ENCODE measurements around the gene PTPA. TPM values are rescaled to one million over a fixed set of nuclear protein-coding genes. Genes with fewer than 3 reads are reported as not detected.

The PTPA gene
- polyA plus RNA-seq, 1 donor from 2014 or later = 62.8 TPM

DNA sequence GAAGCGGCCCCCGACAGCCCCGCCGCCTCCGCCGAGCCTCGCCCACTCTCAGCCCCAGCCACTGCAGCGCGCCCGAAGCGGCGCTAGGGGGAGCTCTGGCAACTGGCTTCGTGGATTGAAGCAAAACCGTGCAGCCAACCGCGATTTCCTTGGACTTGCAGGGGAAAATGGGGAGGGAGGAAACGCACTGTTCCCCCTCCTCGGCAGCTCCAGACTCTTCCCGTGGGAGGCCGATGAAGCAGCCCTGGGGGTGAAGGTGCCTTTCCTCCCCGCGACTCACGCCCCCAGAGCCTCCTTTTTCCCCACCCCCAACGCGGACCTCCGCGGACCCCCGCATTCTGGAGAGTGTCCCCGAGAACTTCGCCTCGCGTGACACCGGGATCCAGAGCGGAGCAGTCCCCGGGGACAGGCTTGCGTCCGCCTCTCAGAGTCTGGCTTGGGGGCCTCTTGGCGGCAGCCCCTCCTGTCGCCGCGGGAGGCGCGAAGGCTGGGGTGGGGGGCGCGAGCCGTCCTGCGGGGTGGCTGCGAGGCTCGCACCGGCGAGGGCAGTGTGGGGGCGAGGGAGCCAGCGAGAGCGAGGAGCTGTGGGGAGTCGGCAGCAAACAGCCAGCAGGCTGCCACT is 63.0 kb downstream of the PTPA start:
- Histone ChIP-seq H3K79me2 (replicated peaks; ENCODE audit: insufficient read depth, low read length) (peaks cover 21% of the 10 kb centered on the region), H3K9ac (ENCODE audit: low read length) (peak overlapping the region; percentile 95), H3K27me3 (ENCODE audit: insufficient read depth, low read depth, low read length) (no peaks in the 10 kb centered on the region), H4K20me1 (ENCODE audit: insufficient read depth) (peaks cover 4% of the 10 kb centered on the region), H3F3A (ENCODE audit: insufficient read depth, low read length, poor library complexity, severe bottlenecking) (no peaks in the 10 kb centered on the region), H3K4me2 (ENCODE audit: low read length) (peak overlapping the region; percentile 95), H3K4me3 (ENCODE audit: low read length) (peak overlapping the region; percentile 100), H3K27ac (ENCODE audit: low read length) (peak overlapping the region; percentile 77), H3K36me3 (ENCODE audit: insufficient read depth, low read length) (no peaks in the 10 kb centered on the region), H3K9me3 (ENCODE audit: low read length) (no peaks in the 10 kb centered on the region), H3K9me2 (ENCODE audit: insufficient read depth, low read length) (no peaks in the 10 kb centered on the region), H2AFZ (ENCODE audit: low read depth, low read length) (peak overlapping the region; percentile 14)
- TF ChIP-seq SMC3 (conservative IDR thresholded peaks at IDR 0.05; ENCODE audit: poor library complexity) (peak; percentile 95), MXI1 (conservative IDR thresholded peaks at IDR 0.05; ENCODE audit: poor library complexity, severe bottlenecking) (no peak), EZH2 (IDR thresholded peaks at IDR 0.05; ENCODE audit: borderline replicate concordance, insufficient read depth, low read length, poor library complexity, severe bottlenecking) (no peak), RAD21 (conservative IDR thresholded peaks at IDR 0.05) (peak; percentile 95), TAF1 (IDR thresholded peaks at IDR 0.05; ENCODE audit: low read depth) (peak; percentile 40), EP300 (conservative IDR thresholded peaks at IDR 0.05; ENCODE audit: poor library complexity, severe bottlenecking) (peak; percentile 43), POLR2AphosphoS5 (IDR thresholded peaks at IDR 0.05) (peak; percentile 63)
- TF ChIP-seq, protein P1, sequence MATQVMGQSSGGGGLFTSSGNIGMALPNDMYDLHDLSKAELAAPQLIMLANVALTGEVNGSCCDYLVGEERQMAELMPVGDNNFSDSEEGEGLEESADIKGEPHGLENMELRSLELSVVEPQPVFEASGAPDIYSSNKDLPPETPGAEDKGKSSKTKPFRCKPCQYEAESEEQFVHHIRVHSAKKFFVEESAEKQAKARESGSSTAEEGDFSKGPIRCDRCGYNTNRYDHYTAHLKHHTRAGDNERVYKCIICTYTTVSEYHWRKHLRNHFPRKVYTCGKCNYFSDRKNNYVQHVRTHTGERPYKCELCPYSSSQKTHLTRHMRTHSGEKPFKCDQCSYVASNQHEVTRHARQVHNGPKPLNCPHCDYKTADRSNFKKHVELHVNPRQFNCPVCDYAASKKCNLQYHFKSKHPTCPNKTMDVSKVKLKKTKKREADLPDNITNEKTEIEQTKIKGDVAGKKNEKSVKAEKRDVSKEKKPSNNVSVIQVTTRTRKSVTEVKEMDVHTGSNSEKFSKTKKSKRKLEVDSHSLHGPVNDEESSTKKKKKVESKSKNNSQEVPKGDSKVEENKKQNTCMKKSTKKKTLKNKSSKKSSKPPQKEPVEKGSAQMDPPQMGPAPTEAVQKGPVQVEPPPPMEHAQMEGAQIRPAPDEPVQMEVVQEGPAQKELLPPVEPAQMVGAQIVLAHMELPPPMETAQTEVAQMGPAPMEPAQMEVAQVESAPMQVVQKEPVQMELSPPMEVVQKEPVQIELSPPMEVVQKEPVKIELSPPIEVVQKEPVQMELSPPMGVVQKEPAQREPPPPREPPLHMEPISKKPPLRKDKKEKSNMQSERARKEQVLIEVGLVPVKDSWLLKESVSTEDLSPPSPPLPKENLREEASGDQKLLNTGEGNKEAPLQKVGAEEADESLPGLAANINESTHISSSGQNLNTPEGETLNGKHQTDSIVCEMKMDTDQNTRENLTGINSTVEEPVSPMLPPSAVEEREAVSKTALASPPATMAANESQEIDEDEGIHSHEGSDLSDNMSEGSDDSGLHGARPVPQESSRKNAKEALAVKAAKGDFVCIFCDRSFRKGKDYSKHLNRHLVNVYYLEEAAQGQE (IDR thresholded peaks at IDR 0.05; ENCODE audit: borderline replicate concordance) = peak; percentile 36
- TF ChIP-seq, protein P2, sequence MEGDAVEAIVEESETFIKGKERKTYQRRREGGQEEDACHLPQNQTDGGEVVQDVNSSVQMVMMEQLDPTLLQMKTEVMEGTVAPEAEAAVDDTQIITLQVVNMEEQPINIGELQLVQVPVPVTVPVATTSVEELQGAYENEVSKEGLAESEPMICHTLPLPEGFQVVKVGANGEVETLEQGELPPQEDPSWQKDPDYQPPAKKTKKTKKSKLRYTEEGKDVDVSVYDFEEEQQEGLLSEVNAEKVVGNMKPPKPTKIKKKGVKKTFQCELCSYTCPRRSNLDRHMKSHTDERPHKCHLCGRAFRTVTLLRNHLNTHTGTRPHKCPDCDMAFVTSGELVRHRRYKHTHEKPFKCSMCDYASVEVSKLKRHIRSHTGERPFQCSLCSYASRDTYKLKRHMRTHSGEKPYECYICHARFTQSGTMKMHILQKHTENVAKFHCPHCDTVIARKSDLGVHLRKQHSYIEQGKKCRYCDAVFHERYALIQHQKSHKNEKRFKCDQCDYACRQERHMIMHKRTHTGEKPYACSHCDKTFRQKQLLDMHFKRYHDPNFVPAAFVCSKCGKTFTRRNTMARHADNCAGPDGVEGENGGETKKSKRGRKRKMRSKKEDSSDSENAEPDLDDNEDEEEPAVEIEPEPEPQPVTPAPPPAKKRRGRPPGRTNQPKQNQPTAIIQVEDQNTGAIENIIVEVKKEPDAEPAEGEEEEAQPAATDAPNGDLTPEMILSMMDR (IDR thresholded peaks at IDR 0.05; ENCODE audit: poor library complexity, severe bottlenecking) = peak; percentile 98

DNA sequence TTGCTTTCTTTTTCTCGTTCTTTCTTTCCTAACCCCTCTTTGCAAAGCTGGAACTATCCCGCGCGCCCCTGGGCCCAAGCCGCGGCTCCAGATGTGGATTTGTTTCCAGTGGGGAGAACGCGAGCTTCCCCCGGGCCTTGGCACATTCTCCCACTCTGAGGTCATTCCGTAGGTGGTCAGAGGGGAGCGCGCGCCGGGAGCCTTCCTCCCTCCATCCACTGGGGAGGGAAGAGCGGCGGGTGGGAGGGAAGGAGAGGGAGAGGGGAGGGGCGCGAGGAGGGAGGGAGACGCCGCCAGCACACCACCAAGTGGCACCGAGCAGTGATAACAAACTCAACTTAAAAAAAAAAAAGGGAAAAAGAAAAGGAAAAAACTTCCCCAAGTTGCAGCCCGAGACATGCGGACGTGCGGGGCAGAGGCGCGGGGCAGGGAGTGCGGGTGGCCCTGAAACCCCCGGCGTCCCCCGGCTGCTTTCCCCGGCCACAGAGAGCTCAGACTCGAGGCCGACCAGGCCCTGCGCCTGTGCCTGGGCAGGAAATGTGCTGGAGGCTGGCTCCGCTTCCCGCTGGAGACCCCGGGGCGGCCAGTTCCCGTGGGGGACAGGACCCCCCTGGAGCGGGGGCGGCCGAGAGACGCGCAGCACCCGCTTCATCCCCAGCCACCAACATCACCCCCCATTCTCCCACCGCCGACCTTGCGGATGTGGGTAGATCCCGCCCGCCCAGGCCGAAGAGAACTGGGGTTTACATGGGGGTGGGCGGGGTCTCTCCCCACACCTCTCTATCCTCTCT is 63.7 kb downstream of the PTPA start:
- H3K79me2 ChIP-seq (replicated peaks; ENCODE audit: insufficient read depth, low read length) = peaks cover 21% of the 10 kb centered on the region
- H3K27me3 ChIP-seq (ENCODE audit: insufficient read depth, low read depth, low read length) = no peaks in the 10 kb centered on the region
- H3F3A ChIP-seq (ENCODE audit: insufficient read depth, low read length, poor library complexity, severe bottlenecking) = no peaks in the 10 kb centered on the region
- peaks cover 4% of the 10 kb centered on the region for H4K20me1 ChIP-seq (ENCODE audit: insufficient read depth)
- peak overlapping the region; percentile 95 for H3K9ac ChIP-seq (ENCODE audit: low read length)
- H3K27ac ChIP-seq (ENCODE audit: low read length) = peak overlapping the region; percentile 77
- no peaks in the 10 kb centered on the region for H3K36me3 ChIP-seq (ENCODE audit: insufficient read depth, low read length)
- peak overlapping the region; percentile 95 for H3K4me2 ChIP-seq (ENCODE audit: low read length)
- peak overlapping the region; percentile 100 for H3K4me3 ChIP-seq (ENCODE audit: low read length)
- no peaks in the 10 kb centered on the region for H3K9me3 ChIP-seq (ENCODE audit: low read length)
- no peaks in the 10 kb centered on the region for H3K9me2 ChIP-seq (ENCODE audit: insufficient read depth, low read length)
- TF ChIP-seq EP300 (conservative IDR thresholded peaks at IDR 0.05; ENCODE audit: poor library complexity, severe bottlenecking) = no peak
- no peak for TF ChIP-seq SMC3 (conservative IDR thresholded peaks at IDR 0.05; ENCODE audit: poor library complexity)
- TF ChIP-seq, protein P2 (IDR thresholded peaks at IDR 0.05; ENCODE audit: poor library complexity, severe bottlenecking) = peak; percentile 30
- TF ChIP-seq MXI1 (conservative IDR thresholded peaks at IDR 0.05; ENCODE audit: poor library complexity, severe bottlenecking) = peak; percentile 20
- H2AFZ ChIP-seq (ENCODE audit: low read depth, low read length) = peak overlapping the region; percentile 14
